Gastroesophageal sphincter (tissue), 3 donors: Measurements from ENCODE around the gene SIGLEC15.

Experiments
- CTCF ChIP-seq, 4 experiments: fragments of 200-600 bp in 2 of 4; fragments of 450-650 bp in 2 of 4; sonication (generic) in 1 of 4; IDR thresholded peaks; one replicate each; pipeline ENCODE4 v1.5.1; 2017 to 2019; ENCODE audit warnings: antibody characterized with exemption in 4 of 4, mild to moderate bottlenecking in 2 of 4, moderate library complexity in 2 of 4
- EP300 ChIP-seq: sonication (generic); formaldehyde crosslinking; IDR thresholded peaks from one replicate; pipeline ENCODE4 v1.6.1; 2017; ENCODE audit warnings: antibody characterized with exemption, mild to moderate bottlenecking
- POLR2A ChIP-seq, 2 donors: fragments of 450-650 bp; IDR thresholded peaks; one replicate each; pipeline ENCODE4 v1.6.1; 2017; ENCODE audit warnings: antibody characterized with exemption in 2 of 2, mild to moderate bottlenecking in 2 of 2, moderate library complexity in 1 of 2
- POLR2AphosphoS5 ChIP-seq: sonication (generic); formaldehyde crosslinking; IDR thresholded peaks from one replicate; pipeline ENCODE4 v1.6.1; 2017; ENCODE audit warnings: antibody characterized with exemption

GRCh38 chr18:45849529-45849928 lies 24.1 kb downstream of the SIGLEC15 start:
- TF ChIP-seq POLR2A (IDR thresholded peaks at IDR 0.05), result no peak
- TF ChIP-seq CTCF (IDR thresholded peaks at IDR 0.05), result no peak
- TF ChIP-seq EP300, result no peak
- no peak for TF ChIP-seq POLR2AphosphoS5
